ENCODE measurements around the gene PRIM2. TPM values are rescaled to one million over a fixed set of nuclear protein-coding genes. Genes with fewer than 3 reads are reported as not detected.

Gene PRIM2
- total and polyA plus RNA-seq, 2 of the 8 experiments (the other 6 are each of a cell fraction or from before 2014, with no cell fraction given), result 20.8 to 46.8 TPM

DNA sequence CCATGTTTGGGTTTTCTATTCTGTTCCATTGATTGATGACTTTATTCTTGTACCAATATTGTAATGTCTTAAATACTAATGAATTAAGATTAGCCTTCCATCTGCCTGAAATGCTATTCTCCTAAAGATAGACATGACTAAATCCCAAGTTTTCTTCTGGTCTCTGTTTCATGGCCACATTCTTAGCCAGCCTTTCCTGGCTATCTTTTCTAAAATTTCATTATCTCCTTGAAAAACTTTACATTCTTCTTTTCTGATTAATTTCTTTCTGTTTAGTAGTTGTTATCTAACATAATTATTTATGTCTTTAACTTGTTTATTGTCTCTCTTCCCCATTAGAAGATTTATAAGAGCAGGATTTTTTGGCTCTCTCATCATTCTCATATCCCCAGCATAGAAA is 4.4 kb upstream of the PRIM2 start (continued):
- TF ChIP-seq RAD21 (IDR thresholded peaks at IDR 0.05 in 1 of 2, conservative IDR thresholded peaks at IDR 0.05 in 1 of 2; ENCODE audit: low read depth in 2 of 2, low read length in 2 of 2) (no peak), EP300 (IDR thresholded peaks at IDR 0.05; ENCODE audit: borderline replicate concordance in 1 of 2, low read depth in 2 of 2, low read length in 2 of 2) (no peak), POLR2A (IDR thresholded peaks at IDR 0.05; ENCODE audit: control extremely low read depth in 1 of 2, low read depth in 2 of 2, low read length in 2 of 2) (no peak)

Data from H1 (cell line).